GM12878 (cell line): ENCODE data around the gene CD63. TPM values are rescaled to one million over a fixed set of nuclear protein-coding genes. Genes with fewer than 3 reads are reported as not detected.

Source experiments
- ATAC-seq: fragments of 200-7000 bp; cut with Tn5 transposase; 3 replicates; pipeline ENCODE4 v1.9.1; 2020; ENCODE audit warnings: mild to moderate bottlenecking, moderate library complexity
- BruUV-seq: library from RNA; stranded (reverse); fragments of 400-500 nt; replicated peaks from 2 replicates; lab custom pipeline; 2021; lab: Mats Ljungman, UMichigan
- CTCF ChIA-PET: fragments of 300-600 bp; sonication (Branson Sonifier 250); formaldehyde crosslinking; extraction: SDS; loops from one replicate; lab custom pipeline; 2021; ENCODE audit warnings: inconsistent platforms; lab: Yijun Ruan, JAX
- POLR2A ChIA-PET: fragments of 350-600 bp; formaldehyde crosslinking; extraction: SDS; loops from one replicate; lab custom pipeline; 2021; ENCODE audit warnings: inconsistent platforms; lab: Charles Lee
- RAD21 ChIA-PET: fragments of 300-600 bp; sonication (Branson Sonifier 250); formaldehyde crosslinking; loops from one replicate; lab custom pipeline; 2023; ENCODE audit warnings: antibody characterized with exemption; ENCODE audit not compliant: unreplicated experiment; lab: Charles Lee
- SMC1A ChIA-PET: fragments of 300-600 bp; sonication (Branson Sonifier 250); formaldehyde crosslinking; loops from one replicate; lab custom pipeline; 2023; ENCODE audit not compliant: unreplicated experiment, uncharacterized antibody; lab: Charles Lee
- DNase-seq: peaks from one replicate; pipeline ENCODE4 v3.0.0-alpha.2; 2011; ENCODE audit warnings: low read depth, low spot score
- FAIRE-seq: peaks from 3 replicates; lab custom pipeline; 2011; peaks lifted over from hg19 to GRCh38; lab: Jason Lieb, UNC
- H2AFZ ChIP-seq: 2 replicates; pipeline ENCODE4 v1.6.0; 2011; ENCODE audit warnings: low read depth, low read length, control low read depth; ENCODE audit not compliant: control insufficient read depth
- H3K27ac ChIP-seq: 2 replicates; pipeline ENCODE4 v1.5.1; 2011; ENCODE audit warnings: control low read depth; ENCODE audit not compliant: control insufficient read depth, insufficient read depth
- H3K27me3 ChIP-seq, 2 experiments: replicated peaks in 1 of 2; 2 replicates each; pipeline versions ENCODE4 v1.6.0 to v1.6.1; 2011; ENCODE audit warnings: low read length in 1 of 2; ENCODE audit not compliant: control insufficient read depth in 2 of 2, insufficient read depth in 2 of 2
- H3K36me3 ChIP-seq, 2 experiments: 2 replicates each; pipeline ENCODE4 v1.5.1; 2011; ENCODE audit warnings: low read length in 1 of 2; ENCODE audit not compliant: control insufficient read depth in 2 of 2, insufficient read depth in 2 of 2
- H3K4me1 ChIP-seq: 2 replicates; pipeline ENCODE4 v1.6.1; 2011; ENCODE audit warnings: mild to moderate bottlenecking, low read length, moderate library complexity, mixed read lengths; ENCODE audit not compliant: control insufficient read depth, insufficient read depth
- H3K4me2 ChIP-seq: 2 replicates; pipeline ENCODE4 v1.6.0; 2011; ENCODE audit warnings: control low read depth; ENCODE audit not compliant: control insufficient read depth, insufficient read depth
- H3K4me3 ChIP-seq: fragments of 200-600 bp; sonication (generic); 2 replicates; pipeline ENCODE4 v1.5.1; 2016
- H3K79me2 ChIP-seq: 2 replicates; pipeline ENCODE4 v1.6.0; 2011; ENCODE audit warnings: low read length; ENCODE audit not compliant: control insufficient read depth, insufficient read depth
- H3K9ac ChIP-seq: 2 replicates; pipeline ENCODE4 v1.8.0; 2011; ENCODE audit warnings: low read length, control low read depth, mixed read lengths; ENCODE audit not compliant: control insufficient read depth, insufficient read depth
- H3K9me3 ChIP-seq: replicated peaks from 3 replicates; pipeline ENCODE4 v1.5.1; 2011; ENCODE audit warnings: mild to moderate bottlenecking, low read length; ENCODE audit not compliant: control insufficient read depth, insufficient read depth
- H4K20me1 ChIP-seq: 2 replicates; pipeline ENCODE4 v1.6.0; 2011; ENCODE audit not compliant: control insufficient read depth, insufficient read depth
- CBX3 ChIP-seq: fragments of 200-600 bp; sonication (generic); IDR thresholded peaks from 2 replicates; pipeline ENCODE4 v1.6.1; 2016; ENCODE audit warnings: low read depth, borderline replicate concordance
- CREM ChIP-seq: IDR thresholded peaks from 2 replicates; pipeline ENCODE4 v1.6.1; 2014; ENCODE audit warnings: antibody characterized with exemption, low read depth
- CUX1 ChIP-seq: IDR thresholded peaks from 2 replicates; pipeline ENCODE4 v1.6.1; 2012; ENCODE audit warnings: improper control_type of control experiment, low read depth, low read length; ENCODE audit not compliant: insufficient replicate concordance
- ESRRA ChIP-seq: IDR thresholded peaks from 2 replicates; pipeline ENCODE4 v1.6.1; 2012; ENCODE audit warnings: mild to moderate bottlenecking, low read length, improper control_type of control experiment
- IRF5 ChIP-seq: fragments of 450-650 bp; IDR thresholded peaks from 2 replicates; pipeline ENCODE4 v1.6.1; 2017; ENCODE audit warnings: borderline replicate concordance
- MTA2 ChIP-seq: fragments of 450-650 bp; IDR thresholded peaks from 2 replicates; pipeline ENCODE4 v1.6.1; 2016; ENCODE audit warnings: low read depth, mild to moderate bottlenecking, moderate library complexity
- PAX5 ChIP-seq: IDR thresholded peaks from 2 replicates; pipeline ENCODE4 v1.6.1; 2011; ENCODE audit warnings: low read depth, low read length, borderline replicate concordance
- TAF1 ChIP-seq: IDR thresholded peaks from 2 replicates; pipeline ENCODE4 v1.6.1; 2011; ENCODE audit warnings: mild to moderate bottlenecking, low read depth, low read length, borderline replicate concordance
- in situ Hi-C: fragments of 300-500 bp; cut with MboI; formaldehyde crosslinking; loops from 9 replicates; pipeline ENCODE4 v1.14.3; 2018; ENCODE audit warnings: mixed read lengths
- intact Hi-C: fragments of 100-400 bp; cut with micrococcal nuclease; formaldehyde crosslinking; loops from one replicate; pipeline ENCODE4 v1.14.2; 2022; ENCODE audit not compliant: unreplicated experiment
- polyA plus RNA-seq, 11 experiments: library from polyadenylated mRNA; depleted of rRNA in 4 of 11; unstranded in 6 of 11; stranded (reverse) in 5 of 11; fragments of >200 nt; fragmentation: Nextera tagmentation in 4 of 11; fragmentation: Illumina TruSeq in 1 of 11; extraction: Ambion mirVana in 4 of 11; extraction: Trizol in 1 of 11; gene quantifications; 1 replicate in 1 of 11; 2 replicates in 10 of 11; pipeline versions ENCODE4 v1.2.1 to v1.2.3, GENCODE V29; 2011 to 2016; ENCODE audit warnings: inconsistent platforms in 2 of 11, missing spikeins in 2 of 11, low read depth in 1 of 11
- total RNA-seq, 4 experiments: library from RNA; depleted of rRNA in 3 of 4; stranded (reverse); fragments of >200 nt in 3 of 4; fragmentation: Illumina TruSeq in 1 of 4; extraction: Trizol in 1 of 4; gene quantifications; 2 replicates each; pipeline versions ENCODE4 v1.2.1 to v1.2.3, GENCODE V29; 2013 to 2021

Gene CD63
- total and polyA plus RNA-seq, 10 of the 15 experiments (the other 5 are each of a cell fraction or from before 2014, with no cell fraction given), result 147 to 220 (median 183) TPM

- TF ChIP-seq CUX1 (no peak), IRF5 (no peak), ESRRA (no peak), CBX3 (no peak), TAF1 (no peak)
- TF ChIP-seq, all 136 proteins: peak for 0
Observed at GRCh38 chr12:55765736-55766290, 37.0 kb upstream of the CD63 start (continued).

- POLR2A ChIA-PET, result no interaction called here
- FAIRE-seq, result no peak
- no peak for TF ChIP-seq PAX5
- no peak for TF ChIP-seq CREM
- TF ChIP-seq MTA2, result no peak
- TF ChIP-seq CUX1, result no peak
Observed at GRCh38 chr12:55762646-55763045, 33.8 kb upstream of the CD63 start.

More at GRCh38 chr12:55762646-55763045, 33.8 kb upstream of the CD63 start:
- Histone ChIP-seq H3K27ac (no peak overlapping the region), H4K20me1 (no peaks in the 10 kb centered on the region), H3K9ac (no peak overlapping the region), H3K4me2 (no peak overlapping the region), H3K79me2 (no peaks in the 10 kb centered on the region), H3K4me1 (no peaks in the 10 kb centered on the region), H3K9me3 (no peaks in the 10 kb centered on the region; the same call in 2 of the 3 replicates), H3K27me3 (no peaks in the 10 kb centered on the region), H3K36me3 (peaks cover 7 to 22% of the 10 kb centered on the region in 2 experiments), H2AFZ (no peak overlapping the region), H3K4me3 (no peak overlapping the region)
- no TSS peak for BruUV-seq
- RAD21 ChIA-PET, result no interaction called here
- intact Hi-C loops (no loop called here), in situ Hi-C loops (no loop called here)
- CTCF ChIA-PET, result no interaction called here
- DNase-seq (no peak), ATAC-seq (no peak)
- SMC1A ChIA-PET, result interaction anchor here (0.6 to 0.8 kb wide), 2 partner anchors 10 to 34 kb away, joined by 3 read pairs; no protein-coding TSS in a partner anchor
